PC-9 (cell line): ENCODE results near the gene POU2AF1.

Experiments
- CTCF ChIP-seq: fragments of 200-600 bp; sonication (generic); conservative IDR thresholded peaks from 2 replicates; pipeline ENCODE4 v1.6.1; 2017; ENCODE audit warnings: mixed run types, antibody characterized with exemption, mild to moderate bottlenecking, moderate library complexity
- EZH2 ChIP-seq: fragments of 200-600 bp; sonication (generic); IDR thresholded peaks from 2 replicates; pipeline ENCODE4 v1.8.0; 2017; ENCODE audit warnings: antibody characterized with exemption, low read depth

GRCh38 chr11:111384494-111384893 is 5.4 kb upstream of the POU2AF1 start:
- no peak for TF ChIP-seq CTCF
- no peak for TF ChIP-seq EZH2
